SK-N-SH treated with all-trans-retinoic acid at 6 μM for 48 hours (cell line): ENCODE measurements around the gene ZNF148.

Experiments used
- ARNTL ChIP-seq: fragments of 450-650 bp; formaldehyde crosslinking; IDR thresholded peaks from 2 replicates; pipeline ENCODE4 v1.5.0; 2020; ENCODE audit warnings: low read depth, mild to moderate bottlenecking, moderate library complexity, borderline replicate concordance
- CSDC2 ChIP-seq: fragments of 250-450 bp; sonication (Bioruptor Pico); IDR thresholded peaks from 2 replicates; pipeline ENCODE4 v1.5.0; 2020; ENCODE audit warnings: mild to moderate bottlenecking, moderate library complexity
- ESRRG ChIP-seq: fragments of 250-450 bp; sonication (Bioruptor Pico); IDR thresholded peaks from 2 replicates; pipeline ENCODE4 v1.6.1; 2021; ENCODE audit warnings: mild to moderate bottlenecking
- GLIS3 ChIP-seq: fragments of 250-450 bp; sonication (Bioruptor Pico); IDR thresholded peaks from 2 replicates; pipeline ENCODE4 v1.5.0; 2020; ENCODE audit warnings: mild to moderate bottlenecking, moderate library complexity
- RARB ChIP-seq: fragments of 250-450 bp; sonication (Bioruptor Pico); IDR thresholded peaks from 2 replicates; pipeline ENCODE4 v1.8.0; 2021; ENCODE audit warnings: mild to moderate bottlenecking, moderate library complexity
- ZNF8 ChIP-seq: fragments of 450-650 bp; formaldehyde crosslinking; IDR thresholded peaks from 2 replicates; pipeline ENCODE4 v1.5.0; 2020; ENCODE audit warnings: mild to moderate bottlenecking, moderate library complexity
- TF ChIP-seq, protein P1 (sequence below): fragments of 250-450 bp; sonication (Bioruptor Pico); IDR thresholded peaks from 2 replicates; pipeline ENCODE4 v1.5.1; 2021; ENCODE audit warnings: mild to moderate bottlenecking, moderate library complexity
- TF ChIP-seq, protein P2 (sequence below): fragments of 250-450 bp; sonication (Bioruptor Pico); IDR thresholded peaks from 2 replicates; pipeline ENCODE4 v1.5.1; 2020; ENCODE audit warnings: low read depth, mild to moderate bottlenecking, moderate library complexity
- TF ChIP-seq, protein P3 (sequence below): fragments of 250-450 bp; sonication (Bioruptor Pico); IDR thresholded peaks from 2 replicates; pipeline ENCODE4 v1.5.0; 2020; ENCODE audit warnings: mild to moderate bottlenecking, moderate library complexity
- TF ChIP-seq, protein P4 (sequence below): fragments of 250-450 bp; sonication (Bioruptor Pico); IDR thresholded peaks from 2 replicates; pipeline ENCODE4 v1.8.0; 2020; ENCODE audit warnings: mild to moderate bottlenecking, moderate library complexity, borderline replicate concordance

DNA sequence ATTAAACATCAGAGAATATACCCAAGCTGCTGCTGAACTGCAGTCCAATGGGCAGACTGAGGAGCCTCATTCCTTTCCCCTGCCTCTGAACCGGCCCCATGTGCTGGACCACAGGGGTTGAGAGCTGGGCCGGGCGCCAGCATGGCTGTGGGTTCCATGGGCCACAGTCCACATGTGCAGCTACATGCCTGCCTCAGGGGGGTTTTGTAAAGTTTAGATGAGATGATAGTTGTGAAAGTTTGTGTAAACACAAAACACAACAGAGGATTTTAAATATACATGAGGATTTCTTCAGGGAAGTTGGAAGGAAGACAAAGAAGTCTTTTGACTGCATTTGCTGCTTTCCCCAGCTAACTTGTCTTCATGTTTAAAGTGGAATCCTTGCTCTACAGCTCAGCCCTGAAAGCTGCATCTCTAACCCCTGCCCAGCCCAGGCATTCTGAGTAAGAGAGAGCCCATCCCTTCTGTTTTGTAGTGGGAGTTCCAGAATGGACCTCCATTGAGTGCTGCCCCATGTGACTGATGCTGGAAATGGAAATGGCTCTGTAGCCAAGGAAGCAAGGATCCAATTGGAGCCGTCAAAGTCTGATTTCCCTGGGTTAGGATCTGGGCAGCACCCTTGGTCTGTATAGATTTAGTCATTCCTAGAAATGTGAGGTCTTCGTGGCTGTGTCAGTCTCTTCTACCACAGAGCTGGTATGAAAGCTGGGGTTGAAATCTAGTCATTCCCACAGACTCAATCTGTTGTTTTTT lies 180.1 kb downstream of the ZNF148 start:
- TF ChIP-seq ZNF8 (CRISPR knock-in tag) (no peak), RARB (no peak), ESRRG (CRISPR knock-in tag) (no peak), CSDC2 (CRISPR knock-in tag) (no peak), ARNTL (CRISPR knock-in tag) (no peak), GLIS3 (CRISPR knock-in tag) (no peak)
- TF ChIP-seq, protein P1, sequence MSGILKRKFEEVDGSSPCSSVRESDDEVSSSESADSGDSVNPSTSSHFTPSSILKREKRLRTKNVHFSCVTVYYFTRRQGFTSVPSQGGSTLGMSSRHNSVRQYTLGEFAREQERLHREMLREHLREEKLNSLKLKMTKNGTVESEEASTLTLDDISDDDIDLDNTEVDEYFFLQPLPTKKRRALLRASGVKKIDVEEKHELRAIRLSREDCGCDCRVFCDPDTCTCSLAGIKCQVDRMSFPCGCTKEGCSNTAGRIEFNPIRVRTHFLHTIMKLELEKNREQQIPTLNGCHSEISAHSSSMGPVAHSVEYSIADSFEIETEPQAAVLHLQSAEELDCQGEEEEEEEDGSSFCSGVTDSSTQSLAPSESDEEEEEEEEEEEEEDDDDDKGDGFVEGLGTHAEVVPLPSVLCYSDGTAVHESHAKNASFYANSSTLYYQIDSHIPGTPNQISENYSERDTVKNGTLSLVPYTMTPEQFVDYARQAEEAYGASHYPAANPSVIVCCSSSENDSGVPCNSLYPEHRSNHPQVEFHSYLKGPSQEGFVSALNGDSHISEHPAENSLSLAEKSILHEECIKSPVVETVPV (CRISPR knock-in tag): no peak
- TF ChIP-seq, protein P2, sequence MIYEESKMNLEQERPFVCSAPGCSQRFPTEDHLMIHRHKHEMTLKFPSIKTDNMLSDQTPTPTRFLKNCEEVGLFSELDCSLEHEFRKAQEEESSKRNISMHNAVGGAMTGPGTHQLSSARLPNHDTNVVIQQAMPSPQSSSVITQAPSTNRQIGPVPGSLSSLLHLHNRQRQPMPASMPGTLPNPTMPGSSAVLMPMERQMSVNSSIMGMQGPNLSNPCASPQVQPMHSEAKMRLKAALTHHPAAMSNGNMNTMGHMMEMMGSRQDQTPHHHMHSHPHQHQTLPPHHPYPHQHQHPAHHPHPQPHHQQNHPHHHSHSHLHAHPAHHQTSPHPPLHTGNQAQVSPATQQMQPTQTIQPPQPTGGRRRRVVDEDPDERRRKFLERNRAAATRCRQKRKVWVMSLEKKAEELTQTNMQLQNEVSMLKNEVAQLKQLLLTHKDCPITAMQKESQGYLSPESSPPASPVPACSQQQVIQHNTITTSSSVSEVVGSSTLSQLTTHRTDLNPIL: no peak
- TF ChIP-seq, protein P3, sequence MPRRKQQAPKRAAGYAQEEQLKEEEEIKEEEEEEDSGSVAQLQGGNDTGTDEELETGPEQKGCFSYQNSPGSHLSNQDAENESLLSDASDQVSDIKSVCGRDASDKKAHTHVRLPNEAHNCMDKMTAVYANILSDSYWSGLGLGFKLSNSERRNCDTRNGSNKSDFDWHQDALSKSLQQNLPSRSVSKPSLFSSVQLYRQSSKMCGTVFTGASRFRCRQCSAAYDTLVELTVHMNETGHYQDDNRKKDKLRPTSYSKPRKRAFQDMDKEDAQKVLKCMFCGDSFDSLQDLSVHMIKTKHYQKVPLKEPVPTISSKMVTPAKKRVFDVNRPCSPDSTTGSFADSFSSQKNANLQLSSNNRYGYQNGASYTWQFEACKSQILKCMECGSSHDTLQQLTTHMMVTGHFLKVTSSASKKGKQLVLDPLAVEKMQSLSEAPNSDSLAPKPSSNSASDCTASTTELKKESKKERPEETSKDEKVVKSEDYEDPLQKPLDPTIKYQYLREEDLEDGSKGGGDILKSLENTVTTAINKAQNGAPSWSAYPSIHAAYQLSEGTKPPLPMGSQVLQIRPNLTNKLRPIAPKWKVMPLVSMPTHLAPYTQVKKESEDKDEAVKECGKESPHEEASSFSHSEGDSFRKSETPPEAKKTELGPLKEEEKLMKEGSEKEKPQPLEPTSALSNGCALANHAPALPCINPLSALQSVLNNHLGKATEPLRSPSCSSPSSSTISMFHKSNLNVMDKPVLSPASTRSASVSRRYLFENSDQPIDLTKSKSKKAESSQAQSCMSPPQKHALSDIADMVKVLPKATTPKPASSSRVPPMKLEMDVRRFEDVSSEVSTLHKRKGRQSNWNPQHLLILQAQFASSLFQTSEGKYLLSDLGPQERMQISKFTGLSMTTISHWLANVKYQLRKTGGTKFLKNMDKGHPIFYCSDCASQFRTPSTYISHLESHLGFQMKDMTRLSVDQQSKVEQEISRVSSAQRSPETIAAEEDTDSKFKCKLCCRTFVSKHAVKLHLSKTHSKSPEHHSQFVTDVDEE (CRISPR knock-in tag): no peak
- TF ChIP-seq, protein P4, sequence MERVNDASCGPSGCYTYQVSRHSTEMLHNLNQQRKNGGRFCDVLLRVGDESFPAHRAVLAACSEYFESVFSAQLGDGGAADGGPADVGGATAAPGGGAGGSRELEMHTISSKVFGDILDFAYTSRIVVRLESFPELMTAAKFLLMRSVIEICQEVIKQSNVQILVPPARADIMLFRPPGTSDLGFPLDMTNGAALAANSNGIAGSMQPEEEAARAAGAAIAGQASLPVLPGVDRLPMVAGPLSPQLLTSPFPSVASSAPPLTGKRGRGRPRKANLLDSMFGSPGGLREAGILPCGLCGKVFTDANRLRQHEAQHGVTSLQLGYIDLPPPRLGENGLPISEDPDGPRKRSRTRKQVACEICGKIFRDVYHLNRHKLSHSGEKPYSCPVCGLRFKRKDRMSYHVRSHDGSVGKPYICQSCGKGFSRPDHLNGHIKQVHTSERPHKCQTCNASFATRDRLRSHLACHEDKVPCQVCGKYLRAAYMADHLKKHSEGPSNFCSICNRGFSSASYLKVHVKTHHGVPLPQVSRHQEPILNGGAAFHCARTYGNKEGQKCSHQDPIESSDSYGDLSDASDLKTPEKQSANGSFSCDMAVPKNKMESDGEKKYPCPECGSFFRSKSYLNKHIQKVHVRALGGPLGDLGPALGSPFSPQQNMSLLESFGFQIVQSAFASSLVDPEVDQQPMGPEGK (CRISPR knock-in tag): no peak
